GM12878 (cell line): ENCODE results near the gene OTOA. TPM values are rescaled to one million over a fixed set of nuclear protein-coding genes. Genes with fewer than 3 reads are reported as not detected.

Experiments
- ATAC-seq: fragments of 200-7000 bp; cut with Tn5 transposase; 3 replicates; pipeline ENCODE4 v1.9.1; 2020; ENCODE audit warnings: mild to moderate bottlenecking, moderate library complexity
- BruUV-seq: library from RNA; stranded (reverse); fragments of 400-500 nt; replicated peaks from 2 replicates; lab custom pipeline; 2021; lab: Mats Ljungman, UMichigan
- CTCF ChIA-PET: fragments of 300-600 bp; sonication (Branson Sonifier 250); formaldehyde crosslinking; extraction: SDS; loops from one replicate; lab custom pipeline; 2021; ENCODE audit warnings: inconsistent platforms; lab: Yijun Ruan, JAX
- POLR2A ChIA-PET: fragments of 350-600 bp; formaldehyde crosslinking; extraction: SDS; loops from one replicate; lab custom pipeline; 2021; ENCODE audit warnings: inconsistent platforms; lab: Charles Lee
- RAD21 ChIA-PET: fragments of 300-600 bp; sonication (Branson Sonifier 250); formaldehyde crosslinking; loops from one replicate; lab custom pipeline; 2023; ENCODE audit warnings: antibody characterized with exemption; ENCODE audit not compliant: unreplicated experiment; lab: Charles Lee
- SMC1A ChIA-PET: fragments of 300-600 bp; sonication (Branson Sonifier 250); formaldehyde crosslinking; loops from one replicate; lab custom pipeline; 2023; ENCODE audit not compliant: unreplicated experiment, uncharacterized antibody; lab: Charles Lee
- DNase-seq: peaks from one replicate; pipeline ENCODE4 v3.0.0-alpha.2; 2011; ENCODE audit warnings: low read depth, low spot score
- FAIRE-seq: peaks from 3 replicates; lab custom pipeline; 2011; peaks lifted over from hg19 to GRCh38; lab: Jason Lieb, UNC
- H2AFZ ChIP-seq: 2 replicates; pipeline ENCODE4 v1.6.0; 2011; ENCODE audit warnings: low read depth, low read length, control low read depth; ENCODE audit not compliant: control insufficient read depth
- H3K27ac ChIP-seq: 2 replicates; pipeline ENCODE4 v1.5.1; 2011; ENCODE audit warnings: control low read depth; ENCODE audit not compliant: control insufficient read depth, insufficient read depth
- H3K27me3 ChIP-seq, 2 experiments: replicated peaks in 1 of 2; 2 replicates each; pipeline versions ENCODE4 v1.6.0 to v1.6.1; 2011; ENCODE audit warnings: low read length in 1 of 2; ENCODE audit not compliant: control insufficient read depth in 2 of 2, insufficient read depth in 2 of 2
- H3K36me3 ChIP-seq, 2 experiments: 2 replicates each; pipeline ENCODE4 v1.5.1; 2011; ENCODE audit warnings: low read length in 1 of 2; ENCODE audit not compliant: control insufficient read depth in 2 of 2, insufficient read depth in 2 of 2
- H3K4me1 ChIP-seq: 2 replicates; pipeline ENCODE4 v1.6.1; 2011; ENCODE audit warnings: mild to moderate bottlenecking, low read length, moderate library complexity, mixed read lengths; ENCODE audit not compliant: control insufficient read depth, insufficient read depth
- H3K4me2 ChIP-seq: 2 replicates; pipeline ENCODE4 v1.6.0; 2011; ENCODE audit warnings: control low read depth; ENCODE audit not compliant: control insufficient read depth, insufficient read depth
- H3K4me3 ChIP-seq: fragments of 200-600 bp; sonication (generic); 2 replicates; pipeline ENCODE4 v1.5.1; 2016
- H3K79me2 ChIP-seq: 2 replicates; pipeline ENCODE4 v1.6.0; 2011; ENCODE audit warnings: low read length; ENCODE audit not compliant: control insufficient read depth, insufficient read depth
- H3K9ac ChIP-seq: 2 replicates; pipeline ENCODE4 v1.8.0; 2011; ENCODE audit warnings: low read length, control low read depth, mixed read lengths; ENCODE audit not compliant: control insufficient read depth, insufficient read depth
- H3K9me3 ChIP-seq: replicated peaks from 3 replicates; pipeline ENCODE4 v1.5.1; 2011; ENCODE audit warnings: mild to moderate bottlenecking, low read length; ENCODE audit not compliant: control insufficient read depth, insufficient read depth
- H4K20me1 ChIP-seq: 2 replicates; pipeline ENCODE4 v1.6.0; 2011; ENCODE audit not compliant: control insufficient read depth, insufficient read depth
- ATF7 ChIP-seq: fragments of 450-650 bp; IDR thresholded peaks from 2 replicates; pipeline ENCODE4 v1.6.1; 2016; ENCODE audit warnings: low read depth, mild to moderate bottlenecking
- CBFB ChIP-seq: IDR thresholded peaks from 2 replicates; pipeline ENCODE4 v1.6.1; 2016; ENCODE audit warnings: antibody characterized with exemption, low read depth
- CHD2 ChIP-seq: IDR thresholded peaks from 2 replicates; pipeline ENCODE4 v1.6.1; 2011; ENCODE audit warnings: low read depth, low read length, improper control_type of control experiment, borderline replicate concordance
- IRF3 ChIP-seq: fragments of 450-650 bp; IDR thresholded peaks from 2 replicates; pipeline ENCODE4 v1.6.1; 2014; ENCODE audit warnings: mild to moderate bottlenecking
- IRF4 ChIP-seq: IDR thresholded peaks from 2 replicates; pipeline ENCODE4 v1.6.1; 2011; ENCODE audit warnings: low read depth, low read length
- JUNB ChIP-seq: IDR thresholded peaks from 2 replicates; pipeline ENCODE4 v1.6.1; 2016; ENCODE audit warnings: antibody characterized with exemption, mild to moderate bottlenecking
- MYB ChIP-seq: fragments of 150-350 bp; IDR thresholded peaks from 2 replicates; pipeline ENCODE4 v1.6.1; 2014; ENCODE audit warnings: mild to moderate bottlenecking, low read depth, low read length, borderline replicate concordance
- NR2C1 ChIP-seq: fragments of 450-650 bp; IDR thresholded peaks from 2 replicates; pipeline ENCODE4 v1.6.1; 2017; ENCODE audit warnings: antibody characterized with exemption, mild to moderate bottlenecking, moderate library complexity
- POLR2A ChIP-seq: IDR thresholded peaks from 2 replicates; pipeline ENCODE4 v1.6.1; 2011; ENCODE audit warnings: low read depth, mild to moderate bottlenecking, low read length
- SMARCA5 ChIP-seq: fragments of 450-650 bp; IDR thresholded peaks from 2 replicates; pipeline ENCODE4 v1.6.1; 2017; ENCODE audit warnings: mild to moderate bottlenecking
- SREBF1 ChIP-seq: IDR thresholded peaks from 2 replicates; pipeline ENCODE4 v1.6.1; 2012; ENCODE audit warnings: mild to moderate bottlenecking, low read length
- STAT1 ChIP-seq: fragments of 450-650 bp; conservative IDR thresholded peaks from 2 replicates; pipeline ENCODE4 v1.6.1; 2014; ENCODE audit warnings: antibody characterized with exemption, mild to moderate bottlenecking
- SUPT20H ChIP-seq: IDR thresholded peaks from 2 replicates; pipeline ENCODE4 v1.6.1; 2011; ENCODE audit warnings: low read depth, mild to moderate bottlenecking, low read length, moderate library complexity, borderline replicate concordance; ENCODE audit not compliant: control insufficient read depth
- USF1 ChIP-seq: IDR thresholded peaks from 2 replicates; pipeline ENCODE4 v1.6.1; 2011; ENCODE audit warnings: borderline replicate concordance, low read depth, mild to moderate bottlenecking, moderate library complexity, mixed read lengths, low read length; ENCODE audit not compliant: insufficient read depth; ENCODE audit errors: extremely low read length
- USF2 ChIP-seq: IDR thresholded peaks from 2 replicates; pipeline ENCODE4 v1.6.1; 2011; ENCODE audit warnings: low read depth, low read length, improper control_type of control experiment, borderline replicate concordance
- WGBS: methylation state at CpG from one replicate; pipeline ENCODE4 v1.1.6; 2016; ENCODE audit warnings: low lambda C conversion rate; ENCODE audit not compliant: insufficient replicate concordance, insufficient coverage; ENCODE audit errors: missing lambda C conversion rate; 5-methylcytosine and 5-hydroxymethylcytosine counted together
- in situ Hi-C: fragments of 300-500 bp; cut with MboI; formaldehyde crosslinking; loops from 9 replicates; pipeline ENCODE4 v1.14.3; 2018; ENCODE audit warnings: mixed read lengths
- intact Hi-C: fragments of 100-400 bp; cut with micrococcal nuclease; formaldehyde crosslinking; loops from one replicate; pipeline ENCODE4 v1.14.2; 2022; ENCODE audit not compliant: unreplicated experiment
- polyA plus RNA-seq, 11 experiments: library from polyadenylated mRNA; depleted of rRNA in 4 of 11; unstranded in 6 of 11; stranded (reverse) in 5 of 11; fragments of >200 nt; fragmentation: Nextera tagmentation in 4 of 11; fragmentation: Illumina TruSeq in 1 of 11; extraction: Ambion mirVana in 4 of 11; extraction: Trizol in 1 of 11; gene quantifications; 1 replicate in 1 of 11; 2 replicates in 10 of 11; pipeline versions ENCODE4 v1.2.1 to v1.2.3, GENCODE V29; 2011 to 2016; ENCODE audit warnings: inconsistent platforms in 2 of 11, missing spikeins in 2 of 11, low read depth in 1 of 11
- total RNA-seq, 4 experiments: library from RNA; depleted of rRNA in 3 of 4; stranded (reverse); fragments of >200 nt in 3 of 4; fragmentation: Illumina TruSeq in 1 of 4; extraction: Trizol in 1 of 4; gene quantifications; 2 replicates each; pipeline versions ENCODE4 v1.2.1 to v1.2.3, GENCODE V29; 2013 to 2021

The OTOA gene
- total and polyA plus RNA-seq, 10 of the 15 experiments (the other 5 are each of a cell fraction or from before 2014, with no cell fraction given): 0.33 to 1.5 (median 0.61) TPM

GRCh38 chr16:21654466-21654865 is 9.3 kb upstream of the OTOA start:
- RAD21 ChIA-PET: no interaction called here
- 0 out of 2 replicates have a peak, but pooled peaks have one; percentile 18 for TF ChIP-seq JUNB
- no peak for TF ChIP-seq ATF7
- no peak for TF ChIP-seq CHD2
- H3K36me3 ChIP-seq: peaks cover 0 to 3% of the 10 kb centered on the region in 2 experiments; a peak in 2 of 4 replicates
- WGBS: 93% methylated on average over 1 of the region's 1 CpG
- DNase-seq (no peak), ATAC-seq (no peak), FAIRE-seq (no peak)
- no peak overlapping the region for H2AFZ ChIP-seq
- no peak overlapping the region for H3K4me2 ChIP-seq
- H3K27me3 ChIP-seq: no peaks in the 10 kb centered on the region
- H3K79me2 ChIP-seq: no peaks in the 10 kb centered on the region
- CTCF ChIA-PET: interaction anchor here (1.7 to 6.2 kb wide), 2 partner anchors 8 to 52 kb away, joined by 9 to 176 read pairs; no protein-coding TSS in a partner anchor
- no peak overlapping the region for H3K4me3 ChIP-seq
- SMC1A ChIA-PET: interaction anchor here (0.8 to 2.8 kb wide), 3 partner anchors 9 to 52 kb away, joined by 3 to 10 read pairs (median 5); no protein-coding TSS in a partner anchor
- H3K9ac ChIP-seq: no peak overlapping the region
- POLR2A ChIA-PET: interaction anchor here (0.7 kb wide), 1 partner anchor 446 kb away, joined by 3 read pairs; no protein-coding TSS in a partner anchor
- intact Hi-C loops (no loop called here), in situ Hi-C loops (loop anchor here (10.0 kb wide), 1 partner anchor 50 kb away; no protein-coding TSS in a partner anchor)
- peaks cover 29% of the 10 kb centered on the region for H3K4me1 ChIP-seq
- no peak overlapping the region for H3K27ac ChIP-seq
- no TSS peak for BruUV-seq
- no peaks in the 10 kb centered on the region for H3K9me3 ChIP-seq
- no peaks in the 10 kb centered on the region for H4K20me1 ChIP-seq

- Histone ChIP-seq H3K9me3 (no peaks in the 10 kb centered on the region), H2AFZ (no peak overlapping the region), H3K9ac (no peak overlapping the region), H3K4me2 (no peak overlapping the region), H3K79me2 (no peaks in the 10 kb centered on the region), H3K36me3 (peaks cover 0 to 3% of the 10 kb centered on the region in 2 experiments; a peak in 2 of 4 replicates), H3K27ac (no peak overlapping the region), H3K4me1 (peaks cover 29% of the 10 kb centered on the region), H4K20me1 (no peaks in the 10 kb centered on the region), H3K27me3 (no peaks in the 10 kb centered on the region), H3K4me3 (no peak overlapping the region)
- ChIA-PET CTCF (interaction anchor here (1.7 to 6.2 kb wide), 2 partner anchors 8 to 52 kb away, joined by 9 to 176 read pairs; no protein-coding TSS in a partner anchor), POLR2A (no interaction called here), SMC1A (interaction anchor here (0.8 to 2.8 kb wide), 3 partner anchors 9 to 52 kb away, joined by 3 to 10 read pairs (median 5); no protein-coding TSS in a partner anchor), RAD21 (no interaction called here)
- no peak for ATAC-seq
- DNase-seq: no peak
- FAIRE-seq: no peak
- in situ Hi-C loops: loop anchor here (10.0 kb wide), 1 partner anchor 50 kb away; no protein-coding TSS in a partner anchor
- WGBS: 96% methylated on average over 2 of the region's 2 CpGs
- TF ChIP-seq USF1: no peak
- TF ChIP-seq IRF3: no peak
- no peak for TF ChIP-seq POLR2A
- TF ChIP-seq IRF4: no peak
- no peak for TF ChIP-seq STAT1
- no peak for TF ChIP-seq NR2C1
- TF ChIP-seq SUPT20H: no peak
- no peak for TF ChIP-seq USF2
- TF ChIP-seq MYB: no peak
- TF ChIP-seq CBFB: no peak
- TF ChIP-seq SMARCA5: no peak
- TF ChIP-seq SREBF1: no peak
- BruUV-seq: no TSS peak
- intact Hi-C loops: loop anchor here (5.0 kb wide), 1 partner anchor 147 kb away; no protein-coding TSS in a partner anchor
Measured at GRCh38 chr16:21654881-21655280, 8.9 kb upstream of the OTOA start.
